ENCODE measurements around the gene RAB3GAP2.

DNA sequence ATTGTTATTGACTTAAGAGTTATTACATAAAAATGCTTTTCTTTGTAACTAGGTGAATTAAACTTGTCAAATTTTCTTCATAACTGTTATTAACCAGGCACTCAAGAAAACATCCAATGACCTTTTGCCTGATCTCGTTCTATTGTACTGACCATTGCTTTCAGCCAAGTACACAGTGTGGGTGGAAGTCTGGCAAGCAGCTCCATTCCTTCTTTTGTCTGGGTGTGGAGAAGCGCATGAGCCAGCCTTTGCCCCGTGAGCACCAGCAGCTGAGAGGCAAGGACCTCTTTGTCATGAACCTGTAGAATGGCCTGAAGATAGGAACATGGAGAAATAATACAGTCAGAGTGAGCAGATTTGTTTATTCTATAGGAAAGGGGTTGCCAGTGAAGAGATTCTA is 120.8 kb downstream of the RAB3GAP2 start:
- TF ChIP-seq, protein P1, sequence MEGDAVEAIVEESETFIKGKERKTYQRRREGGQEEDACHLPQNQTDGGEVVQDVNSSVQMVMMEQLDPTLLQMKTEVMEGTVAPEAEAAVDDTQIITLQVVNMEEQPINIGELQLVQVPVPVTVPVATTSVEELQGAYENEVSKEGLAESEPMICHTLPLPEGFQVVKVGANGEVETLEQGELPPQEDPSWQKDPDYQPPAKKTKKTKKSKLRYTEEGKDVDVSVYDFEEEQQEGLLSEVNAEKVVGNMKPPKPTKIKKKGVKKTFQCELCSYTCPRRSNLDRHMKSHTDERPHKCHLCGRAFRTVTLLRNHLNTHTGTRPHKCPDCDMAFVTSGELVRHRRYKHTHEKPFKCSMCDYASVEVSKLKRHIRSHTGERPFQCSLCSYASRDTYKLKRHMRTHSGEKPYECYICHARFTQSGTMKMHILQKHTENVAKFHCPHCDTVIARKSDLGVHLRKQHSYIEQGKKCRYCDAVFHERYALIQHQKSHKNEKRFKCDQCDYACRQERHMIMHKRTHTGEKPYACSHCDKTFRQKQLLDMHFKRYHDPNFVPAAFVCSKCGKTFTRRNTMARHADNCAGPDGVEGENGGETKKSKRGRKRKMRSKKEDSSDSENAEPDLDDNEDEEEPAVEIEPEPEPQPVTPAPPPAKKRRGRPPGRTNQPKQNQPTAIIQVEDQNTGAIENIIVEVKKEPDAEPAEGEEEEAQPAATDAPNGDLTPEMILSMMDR (IDR thresholded peaks at IDR 0.05; ENCODE audit: insufficient read depth, low read length): no peak
- no peak for TF ChIP-seq POLR2AphosphoS5 (IDR thresholded peaks at IDR 0.05; ENCODE audit: low read depth)
- TF ChIP-seq, protein P2, sequence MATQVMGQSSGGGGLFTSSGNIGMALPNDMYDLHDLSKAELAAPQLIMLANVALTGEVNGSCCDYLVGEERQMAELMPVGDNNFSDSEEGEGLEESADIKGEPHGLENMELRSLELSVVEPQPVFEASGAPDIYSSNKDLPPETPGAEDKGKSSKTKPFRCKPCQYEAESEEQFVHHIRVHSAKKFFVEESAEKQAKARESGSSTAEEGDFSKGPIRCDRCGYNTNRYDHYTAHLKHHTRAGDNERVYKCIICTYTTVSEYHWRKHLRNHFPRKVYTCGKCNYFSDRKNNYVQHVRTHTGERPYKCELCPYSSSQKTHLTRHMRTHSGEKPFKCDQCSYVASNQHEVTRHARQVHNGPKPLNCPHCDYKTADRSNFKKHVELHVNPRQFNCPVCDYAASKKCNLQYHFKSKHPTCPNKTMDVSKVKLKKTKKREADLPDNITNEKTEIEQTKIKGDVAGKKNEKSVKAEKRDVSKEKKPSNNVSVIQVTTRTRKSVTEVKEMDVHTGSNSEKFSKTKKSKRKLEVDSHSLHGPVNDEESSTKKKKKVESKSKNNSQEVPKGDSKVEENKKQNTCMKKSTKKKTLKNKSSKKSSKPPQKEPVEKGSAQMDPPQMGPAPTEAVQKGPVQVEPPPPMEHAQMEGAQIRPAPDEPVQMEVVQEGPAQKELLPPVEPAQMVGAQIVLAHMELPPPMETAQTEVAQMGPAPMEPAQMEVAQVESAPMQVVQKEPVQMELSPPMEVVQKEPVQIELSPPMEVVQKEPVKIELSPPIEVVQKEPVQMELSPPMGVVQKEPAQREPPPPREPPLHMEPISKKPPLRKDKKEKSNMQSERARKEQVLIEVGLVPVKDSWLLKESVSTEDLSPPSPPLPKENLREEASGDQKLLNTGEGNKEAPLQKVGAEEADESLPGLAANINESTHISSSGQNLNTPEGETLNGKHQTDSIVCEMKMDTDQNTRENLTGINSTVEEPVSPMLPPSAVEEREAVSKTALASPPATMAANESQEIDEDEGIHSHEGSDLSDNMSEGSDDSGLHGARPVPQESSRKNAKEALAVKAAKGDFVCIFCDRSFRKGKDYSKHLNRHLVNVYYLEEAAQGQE (IDR thresholded peaks at IDR 0.05; ENCODE audit: insufficient replicate concordance, low read depth): no peak
